ENCODE results near the gene DNAH17. TPM values are rescaled to one million over a fixed set of nuclear protein-coding genes. Genes with fewer than 3 reads are reported as not detected.

The DNAH17 gene
- total RNA-seq, 1 experiment from 2014 or later, result 0.18 TPM

- in situ Hi-C loops (cut with HindIII; ENCODE audit: low pct_unique_long_range_greater_than_20kb, low sequenced_read_pairs) (no loop called here), intact Hi-C loops (cut with micrococcal nuclease; ENCODE audit: unreplicated experiment) (loop anchor here (5.0 to 10.0 kb wide), 2 partner anchors 128 to 171 kb away; no protein-coding TSS in a partner anchor)
- Histone ChIP-seq H3K27me3 (ENCODE audit: control insufficient read depth, insufficient read depth, low read length) (no peaks in the 10 kb centered on the region), H3K9me3 (ENCODE audit: control insufficient read depth, insufficient read depth, low read depth, low read length) (no peaks in the 10 kb centered on the region), H3K27ac (ENCODE audit: low read length) (no peak overlapping the region), H3K4me3 (ENCODE audit: low read depth in 2 of 2, low read length in 2 of 2) (no peak overlapping the region), H3K36me3 (ENCODE audit: control insufficient read depth, insufficient read depth, low read length) (no peaks in the 10 kb centered on the region; the same call in 1 of the 2 replicates), H3K4me1 (ENCODE audit: control insufficient read depth, insufficient read depth, low read length) (peaks cover 12% of the 10 kb centered on the region; the same call in 1 of the 2 replicates)
- ChIA-PET POLR2A (no interaction called here), CTCF (interaction anchor here (0.6 to 2.3 kb wide), 4 partner anchors 13 to 172 kb away, joined by 5 to 18 read pairs (median 8); no protein-coding TSS in a partner anchor)
- no TSS peak for BruUV-seq (replicated peaks)
- no peak for ATAC-seq
- no peak for DNase-seq (ENCODE audit: low read depth, low spot score)
- no peak for TF ChIP-seq REST (IDR thresholded peaks at IDR 0.05; ENCODE audit: insufficient read depth in 1 of 2, low read depth in 2 of 2, low read length in 1 of 2)
- TF ChIP-seq POLR2AphosphoS5 (IDR thresholded peaks at IDR 0.05; ENCODE audit: low read depth, low read length), result no peak
- no peak for TF ChIP-seq SIN3A (IDR thresholded peaks at IDR 0.05; ENCODE audit: borderline replicate concordance, insufficient read depth, low read depth, low read length)
- TF ChIP-seq TCF7L2 (IDR thresholded peaks at IDR 0.05; ENCODE audit: low read depth, low read length), result no peak
- TF ChIP-seq CTCF (IDR thresholded peaks at IDR 0.05), result no peak
These were observed 154.2 kb downstream of the DNAH17 start for GRCh38 chr17:78422872-78423588.

- Histone ChIP-seq H3K36me3 (ENCODE audit: control insufficient read depth, insufficient read depth, low read length) (no peaks in the 10 kb centered on the region; the same call in 1 of the 2 replicates), H3K27me3 (ENCODE audit: control insufficient read depth, insufficient read depth, low read length) (no peaks in the 10 kb centered on the region), H3K4me3 (ENCODE audit: low read depth in 2 of 2, low read length in 2 of 2) (no peak overlapping the region), H3K9me3 (ENCODE audit: control insufficient read depth, insufficient read depth, low read depth, low read length) (no peaks in the 10 kb centered on the region), H3K27ac (ENCODE audit: low read length) (no peak overlapping the region), H3K4me1 (ENCODE audit: control insufficient read depth, insufficient read depth, low read length) (peaks cover 12% of the 10 kb centered on the region; the same call in 1 of the 2 replicates)
- ChIA-PET CTCF (interaction anchor here (0.6 to 2.3 kb wide), 10 partner anchors 10 to 171 kb away, joined by 3 to 21 read pairs (median 6); no protein-coding TSS in a partner anchor), POLR2A (interaction anchor here (0.6 kb wide), 2 partner anchors 20 to 40 kb away, joined by 8 to 10 read pairs; no protein-coding TSS in a partner anchor)
- in situ Hi-C loops (cut with HindIII; ENCODE audit: low pct_unique_long_range_greater_than_20kb, low sequenced_read_pairs), result no loop called here
- intact Hi-C loops (cut with micrococcal nuclease; ENCODE audit: unreplicated experiment), result loop anchor here (5.0 to 10.0 kb wide), 2 partner anchors 127 to 170 kb away; no protein-coding TSS in a partner anchor
- BruUV-seq (replicated peaks), result no TSS peak
- DNase-seq (ENCODE audit: low read depth, low spot score) (no peak), ATAC-seq (no peak)
- TF ChIP-seq CTCF (IDR thresholded peaks at IDR 0.05) (no peak), TCF7L2 (IDR thresholded peaks at IDR 0.05; ENCODE audit: low read depth, low read length) (no peak), REST (IDR thresholded peaks at IDR 0.05; ENCODE audit: insufficient read depth in 1 of 2, low read depth in 2 of 2, low read length in 1 of 2) (no peak), POLR2AphosphoS5 (IDR thresholded peaks at IDR 0.05; ENCODE audit: low read depth, low read length) (no peak), SIN3A (IDR thresholded peaks at IDR 0.05; ENCODE audit: borderline replicate concordance, insufficient read depth, low read depth, low read length) (no peak)
These were observed 155.0 kb downstream of the DNAH17 start for GRCh38 chr17:78422267-78422605.
